Endothelial cell (in vitro differentiated cells): ENCODE data around the gene ABCC9. TPM values are rescaled to one million over a fixed set of nuclear protein-coding genes. Genes with fewer than 3 reads are reported as not detected.

Source experiments
- DNase-seq: peaks from one replicate; pipeline ENCODE4 v3.0.0; 2021; ENCODE audit warnings: low spot score
- H3K27ac Mint-ChIP-seq: one replicate; pipeline ENCODE4 v1.8.0; 2021; ENCODE audit warnings: mixed read lengths, inconsistent platforms; ENCODE audit not compliant: unreplicated experiment
- H3K27me3 Mint-ChIP-seq: one replicate; pipeline ENCODE4 v1.8.0; 2021; ENCODE audit warnings: mild to moderate bottlenecking, moderate library complexity, mixed read lengths, inconsistent platforms; ENCODE audit not compliant: unreplicated experiment
- H3K36me3 Mint-ChIP-seq: one replicate; pipeline ENCODE4 v1.8.0; 2021; ENCODE audit warnings: mild to moderate bottlenecking, low read depth, mixed read lengths, inconsistent platforms; ENCODE audit not compliant: unreplicated experiment
- H3K4me1 Mint-ChIP-seq: one replicate; pipeline ENCODE4 v1.8.0; 2021; ENCODE audit warnings: mild to moderate bottlenecking, mixed read lengths, inconsistent platforms; ENCODE audit not compliant: unreplicated experiment
- H3K4me3 Mint-ChIP-seq: one replicate; pipeline ENCODE4 v1.8.0; 2021; ENCODE audit warnings: mild to moderate bottlenecking, mixed read lengths, inconsistent platforms; ENCODE audit not compliant: unreplicated experiment
- H3K9me3 Mint-ChIP-seq: one replicate; pipeline ENCODE4 v1.8.0; 2021; ENCODE audit warnings: mixed read lengths, inconsistent platforms; ENCODE audit not compliant: unreplicated experiment
- CTCF ChIP-seq: fragments of 200-600 bp; sonication (generic); IDR thresholded peaks from one replicate; pipeline ENCODE4 v1.5.0; 2021; ENCODE audit warnings: antibody characterized with exemption; ENCODE audit not compliant: unreplicated experiment
- total RNA-seq: library from RNA; stranded (reverse); fragmentation: NEBNext Ultra II Directional; extraction: Animal tissue kit (Norgen Biotek cat#: 25700); gene quantifications from one replicate; pipeline ENCODE4 v1.2.1, GENCODE V29; 2021; ENCODE audit not compliant: unreplicated experiment

The ABCC9 gene
- total RNA-seq, 1 donor from 2014 or later = 1.2 TPM

- H3K27me3 Mint-ChIP-seq = peaks cover 3% of the 10 kb centered on the region
- no peaks in the 10 kb centered on the region for H3K36me3 Mint-ChIP-seq
These were observed 114.7 kb downstream of the ABCC9 start for GRCh38 chr12:21826618-21826910.

GRCh38 chr12:21825886-21826617 is 115.2 kb downstream of the ABCC9 start:
- H3K36me3 Mint-ChIP-seq = no peaks in the 10 kb centered on the region
- no peak overlapping the region for H3K27ac Mint-ChIP-seq
- no peak overlapping the region for H3K4me3 Mint-ChIP-seq
- DNase-seq = no peak
- no peaks in the 10 kb centered on the region for H3K9me3 Mint-ChIP-seq
- peaks cover 3% of the 10 kb centered on the region for H3K27me3 Mint-ChIP-seq
- no peak for TF ChIP-seq CTCF
- no peaks in the 10 kb centered on the region for H3K4me1 Mint-ChIP-seq

More at GRCh38 chr12:21826618-21826910, 114.7 kb downstream of the ABCC9 start:
- TF ChIP-seq CTCF = no peak
- H3K4me1 Mint-ChIP-seq = no peaks in the 10 kb centered on the region
- no peak for DNase-seq
- no peak overlapping the region for H3K27ac Mint-ChIP-seq
- H3K4me3 Mint-ChIP-seq = no peak overlapping the region
- no peaks in the 10 kb centered on the region for H3K9me3 Mint-ChIP-seq

GRCh38 chr12:21823581-21823980 is 117.6 kb downstream of the ABCC9 start:
- H3K9me3 Mint-ChIP-seq = no peaks in the 10 kb centered on the region
- no peak overlapping the region for H3K4me3 Mint-ChIP-seq
- TF ChIP-seq CTCF = no peak
- no peak overlapping the region for H3K27ac Mint-ChIP-seq
- H3K4me1 Mint-ChIP-seq = no peaks in the 10 kb centered on the region
- peaks cover 3% of the 10 kb centered on the region for H3K27me3 Mint-ChIP-seq
- no peaks in the 10 kb centered on the region for H3K36me3 Mint-ChIP-seq
- DNase-seq = no peak

GRCh38 chr12:21819678-21820077 is 121.5 kb downstream of the ABCC9 start:
- no peak for DNase-seq
- Mint-ChIP-seq H3K4me3 (no peak overlapping the region), H3K27me3 (peaks cover 1% of the 10 kb centered on the region), H3K27ac (no peak overlapping the region), H3K9me3 (no peaks in the 10 kb centered on the region), H3K36me3 (no peaks in the 10 kb centered on the region), H3K4me1 (no peaks in the 10 kb centered on the region)
- no peak for TF ChIP-seq CTCF

GRCh38 chr12:21819236-21819635 is 122.0 kb downstream of the ABCC9 start:
- no peaks in the 10 kb centered on the region for H3K36me3 Mint-ChIP-seq
- peaks cover 1% of the 10 kb centered on the region for H3K27me3 Mint-ChIP-seq
- no peak overlapping the region for H3K27ac Mint-ChIP-seq
- H3K4me3 Mint-ChIP-seq = no peak overlapping the region
- no peaks in the 10 kb centered on the region for H3K9me3 Mint-ChIP-seq
- H3K4me1 Mint-ChIP-seq = no peaks in the 10 kb centered on the region
- DNase-seq = no peak
- TF ChIP-seq CTCF = no peak
